IPS-20b (cell line): Measurements from ENCODE around the gene ETFDH.
"Not testable (repeated sequence)": the region's sequence is repeated elsewhere in the genome, so short reads cannot be mapped to it uniquely, and the experiment has no call there.

Experiments used
- H3K27ac ChIP-seq: one replicate; pipeline ENCODE4 v1.5.1; 2013; ENCODE audit warnings: low read length
- H3K27me3 ChIP-seq: 2 replicates; pipeline ENCODE4 v1.6.1; 2013; ENCODE audit warnings: mild to moderate bottlenecking, low read length, inconsistent platforms; ENCODE audit not compliant: insufficient read depth
- H3K36me3 ChIP-seq: 2 replicates; pipeline ENCODE4 v1.6.1; 2013; ENCODE audit warnings: low read depth, mild to moderate bottlenecking, inconsistent platforms, low read length, moderate library complexity; ENCODE audit not compliant: insufficient read depth
- H3K4me1 ChIP-seq: 2 replicates; pipeline ENCODE4 v1.6.1; 2013; ENCODE audit warnings: mild to moderate bottlenecking, control low read depth, inconsistent platforms, low read length, moderate library complexity; ENCODE audit not compliant: insufficient read depth
- H3K4me3 ChIP-seq: 2 replicates; pipeline ENCODE4 v1.5.1; 2013; ENCODE audit warnings: mild to moderate bottlenecking, low read length, inconsistent platforms
- H3K9ac ChIP-seq: 2 replicates; pipeline ENCODE4 v1.6.1; 2013; ENCODE audit warnings: low read depth, mild to moderate bottlenecking, inconsistent platforms, low read length, moderate library complexity
- H3K9me3 ChIP-seq: 2 replicates; pipeline ENCODE4 v1.6.1; 2013; ENCODE audit warnings: mild to moderate bottlenecking, low read depth, low read length, inconsistent platforms; ENCODE audit not compliant: insufficient read depth

ETFDH gene

DNA sequence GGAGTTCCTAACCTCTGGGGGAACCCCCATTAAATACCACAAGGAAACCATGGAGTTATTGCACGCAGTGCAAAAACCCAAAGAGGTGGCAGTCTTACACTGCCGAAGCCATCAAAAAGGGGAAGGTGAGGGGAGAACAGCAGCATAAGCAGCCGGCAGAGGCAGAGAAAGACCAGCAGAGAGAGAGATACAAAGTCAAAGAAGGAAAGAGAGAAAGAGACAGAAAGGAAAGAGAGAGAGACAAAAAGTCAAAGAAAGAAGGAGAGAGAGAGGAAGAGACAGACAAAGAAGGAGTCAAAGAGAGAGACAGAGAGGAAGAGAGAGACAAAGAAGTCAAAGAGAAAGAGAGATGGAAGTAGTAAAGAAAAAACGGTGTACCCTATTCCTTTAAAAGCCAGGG lies 8.8 kb upstream of the ETFDH start:
- peaks cover 17% of the 10 kb centered on the region for H3K36me3 ChIP-seq
- H3K9ac ChIP-seq, H3K27ac ChIP-seq, H3K9me3 ChIP-seq, H3K27me3 ChIP-seq, H3K4me1 ChIP-seq, H3K4me3 ChIP-seq: not testable (repeated sequence)

DNA sequence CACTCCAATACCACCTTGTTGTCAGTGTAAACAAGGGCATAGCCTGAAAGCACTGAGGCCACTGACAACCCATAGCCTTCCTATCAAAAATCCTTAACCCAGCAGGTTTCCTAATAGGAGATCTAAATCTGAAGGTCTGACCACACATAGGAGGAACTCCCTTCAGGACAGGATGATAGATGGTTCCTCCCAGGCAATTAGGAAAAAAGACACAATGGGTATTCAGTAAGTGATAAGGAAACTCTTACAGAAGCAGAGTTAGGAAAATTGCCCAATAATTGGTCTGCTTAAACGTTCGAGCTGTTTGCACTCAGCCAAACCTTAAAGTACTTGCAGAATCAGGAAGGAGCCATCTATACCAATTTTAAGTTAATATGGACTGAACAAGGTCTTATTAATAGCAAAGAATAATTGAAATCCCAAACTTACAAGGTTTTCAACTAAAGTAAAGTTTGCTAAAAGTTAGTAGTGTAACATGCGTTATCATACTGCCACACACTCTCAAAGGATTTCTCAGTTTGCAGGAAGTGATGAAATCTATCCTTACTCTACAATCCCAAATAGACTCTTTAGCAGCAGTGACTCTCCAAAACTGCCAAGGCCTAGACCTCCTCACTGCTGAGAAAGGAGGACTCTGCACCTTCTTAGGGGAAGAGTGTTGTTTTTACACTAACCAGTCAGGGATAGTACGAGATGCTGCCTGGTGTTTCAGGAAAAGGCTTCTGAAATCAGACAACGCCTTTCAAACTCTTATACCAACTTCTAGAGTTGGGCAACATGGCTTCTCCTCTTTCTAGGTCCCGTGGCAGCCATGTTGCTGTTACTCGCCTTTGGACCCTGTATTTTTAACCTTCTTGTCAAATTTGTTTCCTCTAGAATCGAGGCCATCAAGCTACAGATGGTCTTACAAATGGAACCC lies 8.1 kb upstream of the ETFDH start:
- H3K27me3 ChIP-seq, H3K4me3 ChIP-seq, H3K4me1 ChIP-seq, H3K9me3 ChIP-seq, H3K9ac ChIP-seq, H3K27ac ChIP-seq: not testable (repeated sequence)
- H3K36me3 ChIP-seq = peaks cover 23% of the 10 kb centered on the region

DNA sequence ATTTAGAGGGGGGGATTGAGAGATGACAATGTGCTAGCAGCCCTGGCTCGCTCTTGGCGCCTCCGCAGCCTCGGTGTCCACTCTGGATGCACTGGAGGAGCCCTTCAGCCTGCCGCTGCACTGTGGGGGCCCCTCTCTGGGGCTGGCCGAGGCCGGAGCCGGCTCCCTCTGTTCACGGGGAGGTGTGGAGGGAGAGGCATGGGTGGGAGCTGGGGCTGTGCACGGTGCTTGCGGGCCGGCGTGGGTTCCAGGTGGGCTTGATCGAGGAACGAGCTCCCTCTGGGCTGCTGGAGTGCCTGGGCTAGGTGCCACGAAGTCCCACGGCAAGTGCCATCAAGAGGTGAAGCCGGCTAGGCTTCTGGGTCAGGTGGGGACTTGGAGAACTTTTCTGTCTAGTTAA lies 7.3 kb upstream of the ETFDH start:
- H3K4me3 ChIP-seq = no peak overlapping the region
- H3K4me1 ChIP-seq = no peaks in the 10 kb centered on the region
- no peak overlapping the region for H3K27ac ChIP-seq
- H3K9me3 ChIP-seq = no peaks in the 10 kb centered on the region
- H3K27me3 ChIP-seq = no peaks in the 10 kb centered on the region
- H3K9ac ChIP-seq = no peak overlapping the region
- peaks cover 30% of the 10 kb centered on the region for H3K36me3 ChIP-seq

- Histone ChIP-seq H3K27ac (no peak overlapping the region), H3K4me1 (peaks cover 3% of the 10 kb centered on the region; the same call in 1 of the 2 replicates), H3K9ac (no peak overlapping the region), H3K36me3 (peaks cover 30% of the 10 kb centered on the region), H3K27me3 (no peaks in the 10 kb centered on the region), H3K9me3 (no peaks in the 10 kb centered on the region), H3K4me3 (no peak overlapping the region)
Measured at GRCh38 chr4:158666892-158667291, 5.2 kb upstream of the ETFDH start.

GRCh38 chr4:158667651-158668198 lies 4.4 kb upstream of the ETFDH start:
- H3K9me3 ChIP-seq = no peaks in the 10 kb centered on the region
- H3K9ac ChIP-seq = no peak overlapping the region
- no peak overlapping the region for H3K27ac ChIP-seq
- H3K27me3 ChIP-seq = no peaks in the 10 kb centered on the region
- H3K36me3 ChIP-seq = peaks cover 30% of the 10 kb centered on the region
- H3K4me1 ChIP-seq = peaks cover 3% of the 10 kb centered on the region; the same call in 1 of the 2 replicates
- no peak overlapping the region for H3K4me3 ChIP-seq

DNA sequence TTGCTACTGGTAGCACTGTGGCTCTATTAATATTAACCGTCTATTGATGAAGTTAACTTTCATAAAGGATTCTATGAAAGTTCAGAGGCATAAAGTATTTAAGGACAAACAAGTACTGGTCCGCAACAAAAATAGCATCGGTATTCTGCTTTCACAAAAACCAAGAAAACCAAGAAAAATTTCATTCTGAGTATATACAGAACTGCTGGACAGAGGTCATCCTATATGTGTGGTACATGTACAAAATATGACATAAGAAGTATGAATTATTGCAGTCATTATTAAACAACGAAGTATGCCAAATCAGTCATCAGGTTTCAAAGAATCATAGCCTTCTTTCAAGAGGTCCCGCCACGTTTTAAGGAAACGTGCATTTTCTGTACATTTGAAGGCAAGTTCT lies 2.8 kb upstream of the ETFDH start:
- H3K27ac ChIP-seq = no peak overlapping the region
- H3K27me3 ChIP-seq = no peaks in the 10 kb centered on the region
- H3K36me3 ChIP-seq = peaks cover 30% of the 10 kb centered on the region

DNA sequence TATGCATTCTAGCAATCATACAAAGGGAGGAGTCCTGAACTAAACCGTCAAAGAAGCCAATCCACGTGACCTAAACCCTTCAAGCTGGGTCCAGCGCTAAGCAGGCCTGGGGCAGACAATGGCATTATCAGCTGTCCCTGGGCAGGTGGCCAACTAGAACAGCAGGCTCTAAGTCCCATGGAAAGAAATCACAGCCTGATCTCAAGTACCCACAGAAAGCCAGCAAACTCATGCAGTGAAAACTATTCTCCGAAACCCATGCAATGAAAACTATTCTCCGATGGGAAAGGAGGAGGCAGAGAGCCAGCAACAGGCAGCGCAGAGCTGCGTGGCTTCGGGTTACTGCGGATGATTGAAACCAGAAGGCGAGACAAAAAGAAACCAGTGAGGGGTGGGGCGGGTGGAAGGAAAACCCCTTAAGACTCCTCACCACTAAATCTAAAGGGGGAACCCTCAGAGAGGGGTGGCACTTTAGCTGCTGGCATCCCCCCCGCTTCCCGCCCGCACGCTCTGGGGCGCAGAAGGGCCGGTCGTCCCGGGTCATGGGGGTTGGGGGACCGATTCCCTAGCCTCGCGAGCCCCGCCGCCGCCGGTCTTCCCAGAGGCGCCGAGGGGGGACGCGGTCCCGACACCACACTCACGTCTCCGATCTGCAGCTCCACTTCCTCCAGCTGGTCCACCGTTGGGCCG lies 976 bp upstream of the ETFDH start:
- peak overlapping the region; percentile 82 for H3K9ac ChIP-seq
- H3K9me3 ChIP-seq = no peaks in the 10 kb centered on the region
- H3K4me3 ChIP-seq = peak overlapping the region; percentile 84
- no peak overlapping the region for H3K27ac ChIP-seq
- H3K4me1 ChIP-seq = peaks cover 3% of the 10 kb centered on the region; the same call in 1 of the 2 replicates
- H3K27me3 ChIP-seq = no peaks in the 10 kb centered on the region
- peaks cover 21% of the 10 kb centered on the region for H3K36me3 ChIP-seq

More for the DNA sequence above, 2.8 kb upstream of the ETFDH start:
- Histone ChIP-seq H3K9me3 (no peaks in the 10 kb centered on the region), H3K4me3 (no peak overlapping the region), H3K9ac (no peak overlapping the region), H3K4me1 (peaks cover 3% of the 10 kb centered on the region; the same call in 1 of the 2 replicates)

- Histone ChIP-seq H3K27ac (no peak within 1 kb of the TSS), H3K36me3 (peaks cover 18% of the 10 kb centered on the region), H3K27me3 (no peaks in the 10 kb centered on the region), H3K9ac (peak within 1 kb of the TSS; percentile 82), H3K9me3 (no peaks in the 10 kb centered on the region), H3K4me1 (peaks cover 3% of the 10 kb centered on the region; the same call in 1 of the 2 replicates), H3K4me3 (peak within 1 kb of the TSS; percentile 84)
Measured at GRCh38 chr4:158671665-158671914, 506 bp upstream of the ETFDH start, which contains the start of gene C4orf46. TSS of gene C4orf46 (minus strand) at chr4:158671887. CDS start at chr4:158671801, 86 bp downstream.

- Histone ChIP-seq H3K9ac (no peak overlapping the region), H3K27ac (no peak overlapping the region), H3K9me3 (no peaks in the 10 kb centered on the region), H3K4me3 (no peak overlapping the region), H3K27me3 (no peaks in the 10 kb centered on the region), H3K36me3 (peaks cover 9% of the 10 kb centered on the region; the same call in 1 of the 2 replicates), H3K4me1 (peaks cover 3% of the 10 kb centered on the region; the same call in 1 of the 2 replicates)
Measured at GRCh38 chr4:158673633-158674032, 1.5 kb downstream of the ETFDH start.

GRCh38 chr4:158676076-158676475 lies 4.0 kb downstream of the ETFDH start:
- H3K4me1 ChIP-seq = no peaks in the 10 kb centered on the region
- no peak overlapping the region for H3K27ac ChIP-seq
- H3K9me3 ChIP-seq = no peaks in the 10 kb centered on the region
- H3K9ac ChIP-seq = no peak overlapping the region
- H3K27me3 ChIP-seq = no peaks in the 10 kb centered on the region
- H3K4me3 ChIP-seq = no peak overlapping the region
- no peaks in the 10 kb centered on the region for H3K36me3 ChIP-seq

DNA sequence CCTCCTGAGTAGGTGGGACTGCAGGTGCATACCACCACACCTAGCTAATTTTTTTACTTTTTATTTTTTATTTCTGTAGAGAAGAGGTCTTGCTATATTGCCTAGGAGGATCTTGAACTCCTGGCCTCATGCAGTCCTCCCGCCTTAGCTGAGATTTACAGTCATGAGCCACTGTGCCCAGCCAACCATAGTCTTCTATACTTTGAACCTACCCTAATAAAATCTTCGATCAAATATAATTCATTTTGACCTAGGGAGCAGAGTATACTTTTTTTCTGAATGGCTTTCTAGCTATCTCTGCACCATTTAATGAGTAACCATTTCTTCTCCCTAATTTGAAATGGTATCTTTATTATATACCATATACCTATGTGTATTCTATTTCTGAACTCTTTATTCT lies 6.7 kb downstream of the ETFDH start:
- Histone ChIP-seq H3K36me3 (no peaks in the 10 kb centered on the region), H3K9me3 (no peaks in the 10 kb centered on the region), H3K4me1 (no peaks in the 10 kb centered on the region), H3K4me3 (no peak overlapping the region), H3K27ac (no peak overlapping the region), H3K27me3 (no peaks in the 10 kb centered on the region), H3K9ac (no peak overlapping the region)
